Choroid plexus epithelial cell (primary cell): ENCODE data around the gene FKBP10.

ENCODE experiments used
- DNase-seq: peaks from one replicate; pipeline ENCODE4 v3.0.0-alpha.2; 2010; ENCODE audit warnings: low read depth
- H3K4me3 ChIP-seq: 2 replicates; pipeline ENCODE4 v1.5.1; 2011; ENCODE audit warnings: low read depth, mild to moderate bottlenecking, control low read depth, low read length, moderate library complexity
- TF ChIP-seq, protein P1 (sequence below): conservative IDR thresholded peaks from 2 replicates; pipeline ENCODE4 v1.5.1; 2011; ENCODE audit warnings: low read depth, mild to moderate bottlenecking, control low read depth, inconsistent platforms, low read length, moderate library complexity

Gene FKBP10

DNA sequence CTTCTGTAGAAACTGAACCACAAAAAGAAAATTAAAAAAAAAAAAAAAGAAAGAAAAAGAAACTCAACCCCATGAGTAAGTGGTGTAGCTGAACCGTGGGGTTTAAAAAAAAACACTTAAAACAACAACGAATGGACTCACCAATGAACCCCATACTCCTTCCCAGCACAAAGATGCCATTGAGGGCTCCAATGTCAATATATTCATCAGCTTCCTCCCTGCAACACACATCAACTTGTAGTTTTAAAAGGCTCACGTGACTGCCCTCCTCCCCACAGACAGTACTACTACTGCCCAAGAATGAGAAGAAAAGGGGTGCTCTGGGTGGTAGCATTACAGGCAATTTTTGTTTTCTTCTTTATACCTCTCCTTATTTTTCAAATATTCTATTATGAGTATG, 55.8 kb downstream of the FKBP10 start:
- H3K4me3 ChIP-seq: no peak overlapping the region
- DNase-seq: no peak
- TF ChIP-seq, protein P1, sequence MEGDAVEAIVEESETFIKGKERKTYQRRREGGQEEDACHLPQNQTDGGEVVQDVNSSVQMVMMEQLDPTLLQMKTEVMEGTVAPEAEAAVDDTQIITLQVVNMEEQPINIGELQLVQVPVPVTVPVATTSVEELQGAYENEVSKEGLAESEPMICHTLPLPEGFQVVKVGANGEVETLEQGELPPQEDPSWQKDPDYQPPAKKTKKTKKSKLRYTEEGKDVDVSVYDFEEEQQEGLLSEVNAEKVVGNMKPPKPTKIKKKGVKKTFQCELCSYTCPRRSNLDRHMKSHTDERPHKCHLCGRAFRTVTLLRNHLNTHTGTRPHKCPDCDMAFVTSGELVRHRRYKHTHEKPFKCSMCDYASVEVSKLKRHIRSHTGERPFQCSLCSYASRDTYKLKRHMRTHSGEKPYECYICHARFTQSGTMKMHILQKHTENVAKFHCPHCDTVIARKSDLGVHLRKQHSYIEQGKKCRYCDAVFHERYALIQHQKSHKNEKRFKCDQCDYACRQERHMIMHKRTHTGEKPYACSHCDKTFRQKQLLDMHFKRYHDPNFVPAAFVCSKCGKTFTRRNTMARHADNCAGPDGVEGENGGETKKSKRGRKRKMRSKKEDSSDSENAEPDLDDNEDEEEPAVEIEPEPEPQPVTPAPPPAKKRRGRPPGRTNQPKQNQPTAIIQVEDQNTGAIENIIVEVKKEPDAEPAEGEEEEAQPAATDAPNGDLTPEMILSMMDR: no peak

DNA sequence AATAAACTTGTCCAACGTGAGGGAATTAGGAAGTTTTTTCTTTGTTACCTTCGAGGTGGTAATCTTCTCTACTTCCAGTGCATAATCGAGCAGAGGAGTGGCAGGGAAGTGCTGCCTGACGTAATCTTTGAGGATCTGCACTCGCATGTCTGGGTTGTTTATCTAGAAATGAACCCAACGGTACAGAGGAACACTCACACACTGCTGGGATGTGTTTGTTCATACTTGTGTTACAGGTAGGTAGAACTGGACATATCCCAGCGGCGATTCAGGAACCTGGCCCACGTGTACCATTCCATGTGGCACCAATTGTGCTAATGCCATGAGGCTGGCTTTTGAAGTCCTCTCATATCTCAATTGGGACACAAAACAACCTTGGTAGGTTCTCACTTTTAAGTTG, 56.6 kb downstream of the FKBP10 start:
- TF ChIP-seq, protein P1: no peak
- no peak overlapping the region for H3K4me3 ChIP-seq
- DNase-seq: no peak

DNA sequence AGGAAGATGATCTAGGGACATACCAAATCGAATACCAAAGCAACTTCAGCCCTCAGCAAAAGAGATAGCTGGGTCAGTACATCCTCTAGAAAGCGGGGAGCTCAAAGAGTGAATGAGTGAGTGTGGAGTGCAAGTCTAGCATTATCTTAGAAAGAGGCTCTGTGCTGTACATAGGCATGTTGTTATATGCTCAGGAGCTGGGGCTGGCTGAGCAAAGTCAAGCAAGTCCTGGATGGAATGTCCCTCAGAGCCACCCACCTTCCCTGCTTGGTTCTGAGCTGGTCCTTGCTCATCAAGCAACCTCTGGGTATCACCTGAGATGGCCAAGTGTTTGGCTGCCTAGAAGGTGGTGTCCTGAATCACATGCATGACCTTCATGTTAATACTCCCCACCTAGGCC, 57.3 kb downstream of the FKBP10 start:
- no peak overlapping the region for H3K4me3 ChIP-seq
- no peak for DNase-seq
- TF ChIP-seq, protein P1: no peak

DNA sequence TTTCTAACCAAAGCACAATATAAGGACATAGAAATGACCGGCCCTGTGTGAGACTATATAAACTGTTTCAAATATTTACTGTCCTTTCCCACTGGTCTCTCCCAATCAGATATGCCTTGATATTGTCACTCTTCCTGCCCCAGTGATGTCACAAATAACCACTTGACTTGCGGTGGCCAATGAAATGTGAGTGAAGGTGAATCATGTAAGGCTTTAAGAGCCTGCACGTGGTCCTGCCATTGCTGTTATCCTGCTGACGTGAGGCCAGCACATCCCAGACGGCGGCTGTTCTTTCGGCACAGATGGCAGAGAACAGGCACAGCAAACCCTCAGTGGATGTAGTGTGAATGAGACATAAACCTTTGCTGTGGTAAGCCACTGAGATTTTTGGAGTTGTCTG, 57.8 kb downstream of the FKBP10 start:
- H3K4me3 ChIP-seq: no peak overlapping the region
- DNase-seq: no peak
- TF ChIP-seq, protein P1: no peak

DNA sequence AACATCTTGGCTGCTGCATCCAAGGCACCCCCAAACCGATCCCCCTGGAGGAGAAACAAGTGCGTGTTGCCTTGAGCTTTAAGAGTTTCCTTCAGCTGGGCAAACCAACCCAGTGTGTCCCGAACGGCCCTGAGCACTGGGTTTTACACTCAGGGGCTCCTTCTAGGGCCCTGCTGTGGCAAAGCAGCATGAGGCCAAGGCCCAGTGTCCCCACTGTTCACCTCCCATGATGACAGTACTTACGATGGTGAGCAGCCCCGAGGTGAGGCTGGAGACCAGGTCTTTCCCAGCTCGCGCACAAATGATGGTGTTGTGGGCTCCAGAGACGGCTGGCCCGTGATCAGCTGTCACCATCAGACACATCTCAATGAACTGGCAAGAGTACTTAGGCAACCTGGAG, 59.0 kb downstream of the FKBP10 start:
- TF ChIP-seq, protein P1: no peak
- DNase-seq: no peak
- H3K4me3 ChIP-seq: no peak overlapping the region
